Stimulated activated naive B cell treated with anti-CD40 and anti-IgM and Interleukin-4, amounts not matched to agents 10 μg/mL and 1 μg/mL and 100 μg/mL, for 72 hours (primary cell): ENCODE results near the gene TBXAS1.

Source experiments
- ATAC-seq, 2 donors: fragments of 150-1000 bp; cut with Tn5 transposase; replicated peaks; 2 replicates each; pipeline ENCODE4 v1.10.0; 2021; ENCODE audit warnings: moderate library complexity in 1 of 2
- DNase-seq: peaks from one replicate; pipeline ENCODE4 v3.0.0; 2021
- H3K27ac Mint-ChIP-seq: one replicate; pipeline ENCODE4 v1.8.0; 2022; ENCODE audit warnings: mild to moderate bottlenecking, mixed read lengths
- H3K27me3 Mint-ChIP-seq, 2 donors: one replicate each; pipeline ENCODE4 v1.8.0; 2022; ENCODE audit warnings: mixed read lengths in 2 of 2
- H3K36me3 Mint-ChIP-seq, 2 donors: one replicate each; pipeline ENCODE4 v1.8.0; 2022; ENCODE audit warnings: mixed read lengths in 2 of 2, mild to moderate bottlenecking in 1 of 2
- H3K4me1 Mint-ChIP-seq, 2 donors: one replicate each; pipeline ENCODE4 v1.8.0; 2022; ENCODE audit warnings: mixed read lengths in 2 of 2, mild to moderate bottlenecking in 1 of 2
- H3K4me3 Mint-ChIP-seq, 2 donors: one replicate each; pipeline ENCODE4 v1.8.0; 2022; ENCODE audit warnings: mild to moderate bottlenecking in 2 of 2, mixed read lengths in 2 of 2, moderate library complexity in 1 of 2
- H3K9me3 Mint-ChIP-seq, 2 donors: one replicate each; pipeline ENCODE4 v1.8.0; 2022; ENCODE audit warnings: mixed read lengths in 2 of 2, mild to moderate bottlenecking in 1 of 2

TBXAS1 gene

GRCh38 chr7:139953229-139953628 is 124.2 kb downstream of the TBXAS1 start:
- Mint-ChIP-seq H3K27ac (no peak overlapping the region), H3K4me3 (no peak overlapping the region), H3K36me3 (peaks cover 0 to 1% of the 10 kb centered on the region in 2 donors)

GRCh38 chr7:139955109-139955820 is 126.2 kb downstream of the TBXAS1 start:
- H3K4me3 Mint-ChIP-seq = no peak overlapping the region
- DNase-seq (no peak), ATAC-seq (no peak)
- H3K27ac Mint-ChIP-seq = no peak overlapping the region
- H3K36me3 Mint-ChIP-seq = no peaks in the 10 kb centered on the region
- H3K4me1 Mint-ChIP-seq = peaks cover 1% of the 10 kb centered on the region in 2 donors
- no peaks in the 10 kb centered on the region for H3K27me3 Mint-ChIP-seq
- H3K9me3 Mint-ChIP-seq = no peaks in the 10 kb centered on the region

More at GRCh38 chr7:139953229-139953628, 124.2 kb downstream of the TBXAS1 start:
- no peak for ATAC-seq
- DNase-seq = no peak
- Mint-ChIP-seq H3K9me3 (no peaks in the 10 kb centered on the region), H3K27me3 (no peaks in the 10 kb centered on the region), H3K4me1 (no peaks in the 10 kb centered on the region)

GRCh38 chr7:139958599-139959284 is 129.7 kb downstream of the TBXAS1 start:
- Mint-ChIP-seq H3K27me3 (no peaks in the 10 kb centered on the region), H3K9me3 (no peaks in the 10 kb centered on the region), H3K4me1 (peaks cover 4 to 12% of the 10 kb centered on the region in 2 donors), H3K27ac (no peak overlapping the region), H3K36me3 (no peaks in the 10 kb centered on the region), H3K4me3 (no peak overlapping the region)
- ATAC-seq (no peak), DNase-seq (no peak)

GRCh38 chr7:139959285-139959628 is 130.2 kb downstream of the TBXAS1 start:
- ATAC-seq (no peak), DNase-seq (no peak)
- H3K4me3 Mint-ChIP-seq = no peak overlapping the region
- peaks cover 4 to 12% of the 10 kb centered on the region in 2 donors for H3K4me1 Mint-ChIP-seq
- H3K36me3 Mint-ChIP-seq = no peaks in the 10 kb centered on the region
- no peaks in the 10 kb centered on the region for H3K9me3 Mint-ChIP-seq
- H3K27me3 Mint-ChIP-seq = no peaks in the 10 kb centered on the region
- H3K27ac Mint-ChIP-seq = no peak overlapping the region

- Mint-ChIP-seq H3K4me1 (peaks cover 4 to 12% of the 10 kb centered on the region in 2 donors), H3K27me3 (no peaks in the 10 kb centered on the region), H3K9me3 (no peaks in the 10 kb centered on the region), H3K27ac (no peak overlapping the region), H3K4me3 (no peak overlapping the region), H3K36me3 (no peaks in the 10 kb centered on the region)
- no peak for ATAC-seq
- no peak for DNase-seq
Measured at GRCh38 chr7:139959718-139960117, 130.7 kb downstream of the TBXAS1 start.

- H3K27ac Mint-ChIP-seq = no peak overlapping the region
- no peak for ATAC-seq
- no peaks in the 10 kb centered on the region for H3K36me3 Mint-ChIP-seq
- H3K9me3 Mint-ChIP-seq = no peaks in the 10 kb centered on the region
- H3K4me1 Mint-ChIP-seq = peaks cover 4 to 12% of the 10 kb centered on the region in 2 donors
- no peak overlapping the region for H3K4me3 Mint-ChIP-seq
- no peaks in the 10 kb centered on the region for H3K27me3 Mint-ChIP-seq
- no peak for DNase-seq
Measured at GRCh38 chr7:139960157-139960556, 131.1 kb downstream of the TBXAS1 start.

GRCh38 chr7:139965942-139966628 is 137.0 kb downstream of the TBXAS1 start:
- H3K4me1 Mint-ChIP-seq = peaks cover 2 to 8% of the 10 kb centered on the region in 2 donors
- no peak for ATAC-seq
- H3K27me3 Mint-ChIP-seq = no peaks in the 10 kb centered on the region
- no peak overlapping the region for H3K27ac Mint-ChIP-seq
- H3K36me3 Mint-ChIP-seq = no peaks in the 10 kb centered on the region
- no peak overlapping the region for H3K4me3 Mint-ChIP-seq
- H3K9me3 Mint-ChIP-seq = no peaks in the 10 kb centered on the region
- no peak for DNase-seq

GRCh38 chr7:139966949-139967348 is 137.9 kb downstream of the TBXAS1 start:
- ATAC-seq (no peak), DNase-seq (no peak)

GRCh38 chr7:139968931-139969330 is 139.9 kb downstream of the TBXAS1 start:
- no peaks in the 10 kb centered on the region for H3K36me3 Mint-ChIP-seq
- no peak overlapping the region for H3K27ac Mint-ChIP-seq
- peaks cover 2 to 6% of the 10 kb centered on the region in 2 donors for H3K4me1 Mint-ChIP-seq
- no peaks in the 10 kb centered on the region for H3K27me3 Mint-ChIP-seq
- H3K4me3 Mint-ChIP-seq = no peak overlapping the region
- DNase-seq = no peak
- H3K9me3 Mint-ChIP-seq = no peaks in the 10 kb centered on the region
- ATAC-seq = no peak

More at GRCh38 chr7:139966949-139967348, 137.9 kb downstream of the TBXAS1 start:
- Mint-ChIP-seq H3K4me3 (no peak overlapping the region), H3K9me3 (no peaks in the 10 kb centered on the region), H3K27me3 (no peaks in the 10 kb centered on the region), H3K4me1 (peaks cover 2 to 6% of the 10 kb centered on the region in 2 donors), H3K27ac (no peak overlapping the region), H3K36me3 (no peaks in the 10 kb centered on the region)

- peaks cover 2 to 9% of the 10 kb centered on the region in 2 donors for H3K4me1 Mint-ChIP-seq
- ATAC-seq (no peak), DNase-seq (no peak)
- H3K27me3 Mint-ChIP-seq = no peaks in the 10 kb centered on the region
- H3K27ac Mint-ChIP-seq = no peak overlapping the region
- H3K4me3 Mint-ChIP-seq = no peak overlapping the region
- peaks cover 2% of the 10 kb centered on the region in 2 donors for H3K9me3 Mint-ChIP-seq
- H3K36me3 Mint-ChIP-seq = peaks cover 2 to 6% of the 10 kb centered on the region in 2 donors
Measured at GRCh38 chr7:139972029-139972428, 143.0 kb downstream of the TBXAS1 start.

GRCh38 chr7:139973101-139974050 is 144.3 kb downstream of the TBXAS1 start:
- H3K27me3 Mint-ChIP-seq = no peaks in the 10 kb centered on the region
- peaks cover 2 to 12% of the 10 kb centered on the region in 2 donors for H3K4me1 Mint-ChIP-seq
- peaks cover 2 to 3% of the 10 kb centered on the region in 2 donors for H3K9me3 Mint-ChIP-seq
- DNase-seq (no peak), ATAC-seq (no peak)
- H3K27ac Mint-ChIP-seq = no peak overlapping the region
- H3K36me3 Mint-ChIP-seq = peaks cover 2 to 6% of the 10 kb centered on the region in 2 donors
- H3K4me3 Mint-ChIP-seq = no peak overlapping the region

GRCh38 chr7:139974179-139974811 is 145.2 kb downstream of the TBXAS1 start:
- DNase-seq (no peak), ATAC-seq (no peak)
- Mint-ChIP-seq H3K27ac (no peak overlapping the region), H3K4me3 (no peak overlapping the region), H3K27me3 (no peaks in the 10 kb centered on the region), H3K4me1 (peaks cover 2 to 11% of the 10 kb centered on the region in 2 donors), H3K9me3 (peaks cover 2 to 3% of the 10 kb centered on the region in 2 donors), H3K36me3 (peaks cover 2 to 6% of the 10 kb centered on the region in 2 donors)

GRCh38 chr7:139976055-139976837 is 147.2 kb downstream of the TBXAS1 start:
- H3K36me3 Mint-ChIP-seq = peaks cover 2 to 6% of the 10 kb centered on the region in 2 donors
- H3K4me1 Mint-ChIP-seq = peaks cover 3 to 12% of the 10 kb centered on the region in 2 donors
- no peak for DNase-seq
- peaks cover 2 to 3% of the 10 kb centered on the region in 2 donors for H3K9me3 Mint-ChIP-seq
- no peak for ATAC-seq
- no peak overlapping the region for H3K4me3 Mint-ChIP-seq
- H3K27me3 Mint-ChIP-seq = no peaks in the 10 kb centered on the region
- H3K27ac Mint-ChIP-seq = no peak overlapping the region
